Endodermal cell (in vitro differentiated cells): ENCODE data around the gene CELSR2. TPM values are rescaled to one million over a fixed set of nuclear protein-coding genes. Genes with fewer than 3 reads are reported as not detected.

Source experiments
- DNase-seq: peaks from one replicate; pipeline ENCODE4 v3.0.0-alpha.2; 2017
- H3K27ac ChIP-seq: 2 replicates; pipeline ENCODE4 v1.5.1; 2013; ENCODE audit warnings: mild to moderate bottlenecking, low read depth, low read length, moderate library complexity
- H3K27me3 ChIP-seq: 2 replicates; pipeline ENCODE4 v1.6.1; 2013; ENCODE audit warnings: mild to moderate bottlenecking, low read length, moderate library complexity; ENCODE audit not compliant: insufficient read depth, control insufficient read depth, poor library complexity, severe bottlenecking
- H3K36me3 ChIP-seq: 2 replicates; pipeline ENCODE4 v1.7.0; 2013; ENCODE audit warnings: mild to moderate bottlenecking, low read length, moderate library complexity; ENCODE audit not compliant: control insufficient read depth, insufficient read depth
- H3K4me1 ChIP-seq: one replicate; pipeline ENCODE4 v1.7.0; 2013; ENCODE audit warnings: low read length; ENCODE audit not compliant: control insufficient read depth, insufficient read depth
- H3K4me3 ChIP-seq: 2 replicates; pipeline ENCODE4 v1.5.1; 2013; ENCODE audit warnings: mild to moderate bottlenecking, low read length, moderate library complexity
- H3K9ac ChIP-seq: 2 replicates; pipeline ENCODE4 v1.6.1; 2013; ENCODE audit warnings: mild to moderate bottlenecking, low read length, moderate library complexity; ENCODE audit not compliant: poor library complexity, severe bottlenecking; ENCODE audit errors: extremely low read depth
- H3K9me3 ChIP-seq: 2 replicates; pipeline ENCODE4 v1.6.1; 2013; ENCODE audit warnings: mild to moderate bottlenecking, low read length, moderate library complexity; ENCODE audit not compliant: control insufficient read depth
- H3K27ac Mint-ChIP-seq: 2 replicates; pipeline ENCODE4 v1.8.0; 2020; ENCODE audit warnings: mixed read lengths
- H3K27me3 Mint-ChIP-seq: 2 replicates; pipeline ENCODE4 v1.8.0; 2021; ENCODE audit warnings: mild to moderate bottlenecking, mixed read lengths; ENCODE audit not compliant: insufficient read depth
- H3K36me3 Mint-ChIP-seq: 2 replicates; pipeline ENCODE4 v1.8.0; 2020; ENCODE audit warnings: low read depth, mixed read lengths
- H3K4me1 Mint-ChIP-seq: 2 replicates; pipeline ENCODE4 v1.8.0; 2020; ENCODE audit warnings: mixed read lengths
- H3K4me3 Mint-ChIP-seq: 2 replicates; pipeline ENCODE4 v1.8.0; 2020; ENCODE audit warnings: mild to moderate bottlenecking, moderate library complexity, mixed read lengths
- H3K9me3 Mint-ChIP-seq: 2 replicates; pipeline ENCODE4 v1.8.0; 2020; ENCODE audit warnings: mild to moderate bottlenecking, mixed read lengths
- CTCF ChIP-seq: fragments of 200-600 bp; sonication (generic); conservative IDR thresholded peaks from 2 replicates; pipeline ENCODE4 v1.5.0; 2021; ENCODE audit warnings: antibody characterized with exemption, mild to moderate bottlenecking
- WGBS, 2 experiments: methylation state at CpG; one replicate each; pipeline versions ENCODE4 v1.1.5 to v1.1.7; 2013; ENCODE audit warnings: missing lambda C conversion rate in 2 of 2, mixed read lengths in 1 of 2; ENCODE audit not compliant: insufficient coverage in 1 of 2, insufficient read length in 1 of 2; 5-methylcytosine and 5-hydroxymethylcytosine counted together
- total RNA-seq, 2 donors: library from RNA; stranded (reverse); fragmentation: NEBNext Ultra II Directional in 1 of 2; extraction: Animal tissue kit (Norgen Biotek cat#: 25700) in 1 of 2; gene quantifications; 2 replicates in 1 of 2; 3 replicates in 1 of 2; pipeline ENCODE4 v1.2.1, GENCODE V29; 2021

CELSR2 gene
- total RNA-seq, 2 donors from 2014 or later = 16.1 to 20.2 TPM

- no peak for TF ChIP-seq CTCF
- Mint-ChIP-seq H3K27me3 (no peaks in the 10 kb centered on the region), H3K4me3 (no peak overlapping the region), H3K36me3 (peaks cover 22% of the 10 kb centered on the region), H3K27ac (peak overlapping the region; percentile 68), H3K9me3 (peaks cover 1% of the 10 kb centered on the region), H3K4me1 (no peaks in the 10 kb centered on the region)
- no peak overlapping the region for H3K27ac ChIP-seq
- H3K9me3 ChIP-seq = no peaks in the 10 kb centered on the region
- no peak for DNase-seq
- no peaks in the 10 kb centered on the region for H3K27me3 ChIP-seq
- H3K9ac ChIP-seq = no peak overlapping the region
- WGBS, 2 experiments = 97% methylated on average over 10 to 17 of the region's 17 CpGs
- no peaks in the 10 kb centered on the region for H3K4me1 ChIP-seq
- peaks cover 7% of the 10 kb centered on the region for H3K36me3 ChIP-seq
- H3K4me3 ChIP-seq = no peak overlapping the region
Measured at GRCh38 chr1:109267743-109268300, 18.5 kb downstream of the CELSR2 start.

GRCh38 chr1:109268431-109269211 is 19.3 kb downstream of the CELSR2 start:
- H3K4me3 ChIP-seq = no peak overlapping the region
- no peak overlapping the region for H3K27ac ChIP-seq
- Mint-ChIP-seq H3K4me1 (no peaks in the 10 kb centered on the region), H3K27me3 (no peaks in the 10 kb centered on the region), H3K27ac (no peak overlapping the region), H3K36me3 (peaks cover 22% of the 10 kb centered on the region), H3K9me3 (peaks cover 1% of the 10 kb centered on the region), H3K4me3 (no peak overlapping the region)
- peaks cover 7% of the 10 kb centered on the region for H3K36me3 ChIP-seq
- no peak overlapping the region for H3K9ac ChIP-seq
- WGBS, 2 experiments = 95 to 97% methylated on average over 16 to 29 of the region's 29 CpGs
- TF ChIP-seq CTCF = no peak
- H3K9me3 ChIP-seq = no peaks in the 10 kb centered on the region
- no peaks in the 10 kb centered on the region for H3K4me1 ChIP-seq
- no peak for DNase-seq
- no peaks in the 10 kb centered on the region for H3K27me3 ChIP-seq

- H3K4me3 ChIP-seq = no peak overlapping the region
- H3K9ac ChIP-seq = no peak overlapping the region
- H3K9me3 Mint-ChIP-seq = peaks cover 1% of the 10 kb centered on the region
- peaks cover 22% of the 10 kb centered on the region for H3K36me3 Mint-ChIP-seq
- peaks cover 6% of the 10 kb centered on the region for H3K4me1 Mint-ChIP-seq
- no peaks in the 10 kb centered on the region for H3K9me3 ChIP-seq
- WGBS, 2 experiments = 96% methylated on average over 26 to 33 of the region's 33 CpGs
- no peak for DNase-seq
- no peak for TF ChIP-seq CTCF
- peaks cover 2% of the 10 kb centered on the region for H3K27me3 Mint-ChIP-seq
- no peak overlapping the region for H3K27ac ChIP-seq
- peaks cover 7% of the 10 kb centered on the region for H3K36me3 ChIP-seq
- peaks cover 1% of the 10 kb centered on the region for H3K4me1 ChIP-seq
- H3K4me3 Mint-ChIP-seq = no peak overlapping the region
- no peak overlapping the region for H3K27ac Mint-ChIP-seq
- no peaks in the 10 kb centered on the region for H3K27me3 ChIP-seq
Measured at GRCh38 chr1:109269212-109269980, 20.1 kb downstream of the CELSR2 start.
